ENCODE measurements around the gene FZD7.

FZD7 gene

DNA sequence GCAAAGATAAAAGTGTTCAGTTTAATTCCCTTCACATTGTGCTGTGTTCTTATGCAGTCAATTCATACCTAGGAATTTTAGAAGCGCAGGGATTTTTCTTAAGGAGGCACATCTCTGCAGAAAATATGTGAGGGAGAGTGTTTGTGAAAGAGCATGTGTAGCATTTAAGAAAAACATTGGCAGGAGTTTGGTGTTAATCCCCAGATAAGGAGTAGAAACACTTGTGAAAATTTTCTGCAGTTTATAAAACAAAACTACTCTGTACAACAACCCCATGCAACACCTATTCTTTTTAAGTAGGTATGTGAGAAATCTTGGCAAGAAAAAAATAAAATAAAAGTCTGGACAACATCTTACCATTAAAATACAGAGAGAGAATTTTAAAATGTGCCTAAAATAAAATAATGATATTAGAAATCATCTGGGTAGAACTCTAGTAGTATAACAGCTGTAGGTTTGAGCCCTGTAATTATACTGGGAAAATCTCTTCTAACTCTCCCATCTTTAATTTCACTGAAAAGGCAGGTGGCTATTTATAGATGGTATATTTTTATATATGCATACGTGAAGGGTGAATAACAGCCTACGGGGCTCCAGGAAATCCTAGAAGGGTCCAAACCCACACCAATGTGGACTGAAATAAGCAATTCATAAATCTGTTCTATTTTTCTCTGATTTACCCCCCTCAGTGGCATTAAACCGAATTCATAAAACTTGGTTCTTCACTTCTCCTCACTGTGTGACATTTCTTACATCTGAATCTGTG is 6.6 kb downstream of the FZD7 start:
- ATAC-seq (no peak), DNase-seq (ENCODE audit: low spot score in 2 of 2) (no peak)
- Mint-ChIP-seq H3K4me3 (no peak overlapping the region), H3K9me3 (no peaks in the 10 kb centered on the region), H3K27ac (no peak overlapping the region), H3K4me1 (no peaks in the 10 kb centered on the region), H3K36me3 (no peaks in the 10 kb centered on the region)

DNA sequence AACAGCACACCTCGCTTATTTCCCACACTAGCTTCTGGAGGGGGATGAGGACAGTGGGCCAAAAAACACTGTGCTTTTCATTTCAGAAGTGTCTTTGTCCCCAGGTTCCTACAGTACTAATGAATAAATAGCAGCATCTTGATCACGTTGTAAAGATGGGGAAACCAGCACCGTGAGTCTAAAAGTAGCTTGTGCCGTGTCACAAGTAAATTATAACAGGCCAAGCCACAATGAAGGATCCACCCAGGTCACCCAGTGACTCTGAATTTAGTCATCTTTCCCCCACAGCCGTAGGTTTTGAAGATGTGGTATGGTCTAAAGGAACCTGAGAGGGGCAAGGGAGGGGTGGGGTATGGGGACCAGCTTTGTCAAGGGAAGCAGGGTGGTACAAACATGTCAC is 8.8 kb downstream of the FZD7 start:
- no peak for DNase-seq (ENCODE audit: low spot score in 2 of 2)
- Mint-ChIP-seq H3K4me3 (no peak overlapping the region), H3K9me3 (no peaks in the 10 kb centered on the region), H3K27ac (no peak overlapping the region), H3K36me3 (no peaks in the 10 kb centered on the region), H3K4me1 (no peaks in the 10 kb centered on the region)
- no peak for ATAC-seq

DNA sequence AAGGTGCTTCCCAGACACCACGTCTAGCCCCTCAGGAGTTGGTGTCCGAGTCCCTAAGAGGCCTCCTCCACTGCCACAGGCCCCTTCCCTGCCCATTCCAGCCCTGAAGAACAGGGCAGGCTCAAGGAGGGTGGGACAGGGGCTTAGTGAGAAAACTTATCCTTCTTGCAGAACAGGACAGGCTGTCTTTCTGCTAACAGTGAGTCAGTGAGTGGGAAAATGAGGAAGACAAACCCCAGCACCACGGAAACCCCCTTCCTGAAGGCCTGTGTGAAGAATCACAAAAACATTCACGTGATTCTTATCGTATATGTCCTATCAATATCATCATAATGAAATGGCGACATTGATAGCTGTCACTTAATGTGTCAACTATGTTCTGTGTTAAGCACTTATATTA is 9.8 kb downstream of the FZD7 start:
- H3K4me3 Mint-ChIP-seq: no peak overlapping the region
- no peak overlapping the region for H3K27ac Mint-ChIP-seq
- H3K4me1 Mint-ChIP-seq: no peaks in the 10 kb centered on the region
- DNase-seq (ENCODE audit: low spot score in 2 of 2) (no peak), ATAC-seq (no peak)
- no peaks in the 10 kb centered on the region for H3K36me3 Mint-ChIP-seq
- H3K9me3 Mint-ChIP-seq: no peaks in the 10 kb centered on the region

DNA sequence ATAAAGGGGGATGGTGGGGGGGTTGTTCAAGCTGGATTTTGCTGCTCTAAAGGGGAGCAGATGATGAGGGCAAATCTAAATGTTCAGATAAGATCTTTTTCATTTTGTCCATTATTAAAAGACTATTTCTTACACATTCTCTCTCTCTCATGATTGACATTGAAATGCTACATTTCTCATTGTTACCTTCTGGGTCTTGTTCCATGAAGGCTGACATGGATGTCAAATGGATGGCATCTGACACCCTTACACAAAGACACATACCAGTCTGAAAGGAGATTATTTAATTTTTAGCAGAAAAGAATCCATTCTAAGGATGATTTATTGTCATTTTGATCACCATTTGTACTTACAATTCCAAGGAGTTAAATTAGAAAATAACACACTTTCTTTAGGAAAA is 11.1 kb downstream of the FZD7 start:
- H3K27ac Mint-ChIP-seq: no peak overlapping the region

DNA sequence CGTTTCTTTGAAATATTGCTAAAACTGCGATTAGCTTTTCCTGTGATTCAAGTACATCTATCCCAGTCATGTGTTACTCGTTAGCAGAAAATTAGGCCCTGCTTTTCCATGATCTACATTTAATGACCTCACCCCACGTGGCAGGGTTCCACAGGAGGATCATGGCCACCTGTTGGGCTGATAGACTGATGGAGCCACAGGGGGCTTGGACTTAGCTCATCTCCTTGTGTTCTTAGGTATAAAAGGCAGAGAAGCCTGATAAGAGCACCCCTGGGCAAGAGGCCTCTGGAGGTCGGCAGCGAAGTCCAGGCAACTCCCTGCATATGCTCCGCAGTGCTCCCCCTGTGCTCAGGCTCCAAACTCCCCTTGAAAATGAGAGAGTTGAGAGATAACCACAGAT is 12.9 kb downstream of the FZD7 start:
- no peak for ATAC-seq

More for the DNA sequence above, 11.1 kb downstream of the FZD7 start:
- Mint-ChIP-seq H3K4me1 (no peaks in the 10 kb centered on the region), H3K4me3 (no peak overlapping the region), H3K9me3 (no peaks in the 10 kb centered on the region), H3K36me3 (no peaks in the 10 kb centered on the region)
- DNase-seq (ENCODE audit: low spot score in 2 of 2): no peak
- no peak for ATAC-seq

DNA sequence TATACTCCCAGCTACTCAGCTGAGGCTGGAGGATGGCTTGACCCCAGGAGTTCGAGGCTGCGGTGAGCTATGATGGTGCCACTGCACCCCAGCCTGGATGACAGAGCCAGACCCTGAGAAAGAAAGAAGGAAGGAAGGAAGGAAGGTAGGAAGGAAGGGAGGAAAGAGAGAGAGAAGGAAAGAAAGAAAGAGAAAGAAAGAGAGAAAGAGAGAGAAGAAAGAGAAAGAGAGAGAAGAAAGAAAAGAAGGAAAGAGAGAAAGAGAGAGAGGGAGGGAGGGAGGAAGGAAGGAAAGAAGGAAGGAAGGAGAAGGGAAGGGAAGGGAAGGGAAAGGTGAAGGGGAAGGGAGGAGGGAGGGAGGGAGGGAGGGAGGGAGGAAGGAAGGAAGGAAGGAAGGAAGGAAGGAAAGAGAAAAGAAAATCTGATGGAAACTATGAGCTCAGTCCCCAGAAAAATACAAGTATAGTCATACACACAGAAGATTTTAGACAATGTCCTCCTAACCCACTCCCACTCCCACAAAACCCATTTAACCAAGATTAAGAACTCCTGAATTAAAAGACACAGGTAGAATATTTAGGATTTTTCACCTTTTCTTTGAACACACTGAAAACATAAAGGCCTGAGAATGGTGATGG is 15.6 kb downstream of the FZD7 start:
- H3K4me1 Mint-ChIP-seq: no peaks in the 10 kb centered on the region

More for the DNA sequence above, 12.9 kb downstream of the FZD7 start:
- Mint-ChIP-seq H3K4me3 (no peak overlapping the region), H3K9me3 (no peaks in the 10 kb centered on the region), H3K36me3 (no peaks in the 10 kb centered on the region), H3K27ac (no peak overlapping the region), H3K4me1 (no peaks in the 10 kb centered on the region)
- DNase-seq (ENCODE audit: low spot score in 2 of 2): no peak

DNA sequence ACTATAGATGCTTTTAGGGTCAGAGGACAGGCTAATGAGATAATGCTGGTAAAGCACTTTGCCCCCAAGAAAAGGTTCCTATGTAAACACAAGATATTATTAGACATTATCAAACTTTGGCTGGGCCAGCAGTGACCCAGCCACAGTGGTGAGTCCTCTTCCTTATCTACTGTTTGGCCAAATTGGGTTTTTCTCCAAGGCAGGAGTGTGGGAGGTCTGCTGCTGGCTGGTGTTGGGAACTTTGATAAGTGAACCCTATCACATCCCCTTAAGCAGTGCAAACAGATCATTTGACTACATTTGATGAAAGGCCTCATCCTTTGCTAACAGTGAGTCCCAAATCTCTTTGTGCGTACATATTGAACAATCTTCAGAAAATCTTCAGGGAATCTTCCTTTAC is 16.2 kb downstream of the FZD7 start:
- DNase-seq (ENCODE audit: low spot score in 2 of 2): no peak
- ATAC-seq: no peak
- Mint-ChIP-seq H3K9me3 (no peaks in the 10 kb centered on the region), H3K27ac (no peak overlapping the region), H3K4me1 (no peaks in the 10 kb centered on the region), H3K36me3 (no peaks in the 10 kb centered on the region), H3K4me3 (no peak overlapping the region)

More for the DNA sequence above, 15.6 kb downstream of the FZD7 start:
- H3K4me3 Mint-ChIP-seq: no peak overlapping the region
- H3K27ac Mint-ChIP-seq: no peak overlapping the region
- H3K9me3 Mint-ChIP-seq: no peaks in the 10 kb centered on the region
- H3K36me3 Mint-ChIP-seq: no peaks in the 10 kb centered on the region
- no peak for ATAC-seq
- DNase-seq (ENCODE audit: low spot score in 2 of 2): no peak

DNA sequence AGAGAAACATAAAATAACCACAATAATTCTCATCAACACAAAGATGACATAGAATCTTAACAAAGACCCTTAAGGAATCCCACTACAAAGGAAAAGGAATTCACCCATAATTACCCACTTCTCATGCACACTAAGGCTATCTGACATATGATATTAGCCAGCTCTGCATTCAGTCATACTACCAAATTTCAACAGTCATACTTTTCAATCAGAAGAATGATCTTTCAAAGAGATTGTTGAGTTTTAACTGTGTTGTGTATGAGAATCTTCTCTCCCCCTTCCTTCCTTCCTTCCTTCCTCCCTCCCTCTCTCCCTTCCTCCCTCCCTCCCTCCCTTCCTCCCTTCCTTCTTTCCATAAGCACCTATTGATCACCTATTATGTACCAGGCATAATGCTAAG is 17.0 kb downstream of the FZD7 start:
- Mint-ChIP-seq H3K4me1 (no peaks in the 10 kb centered on the region), H3K27ac (no peak overlapping the region), H3K4me3 (no peak overlapping the region), H3K36me3 (no peaks in the 10 kb centered on the region), H3K9me3 (no peaks in the 10 kb centered on the region)
- no peak for DNase-seq (ENCODE audit: low spot score in 2 of 2)
- ATAC-seq: no peak

DNA sequence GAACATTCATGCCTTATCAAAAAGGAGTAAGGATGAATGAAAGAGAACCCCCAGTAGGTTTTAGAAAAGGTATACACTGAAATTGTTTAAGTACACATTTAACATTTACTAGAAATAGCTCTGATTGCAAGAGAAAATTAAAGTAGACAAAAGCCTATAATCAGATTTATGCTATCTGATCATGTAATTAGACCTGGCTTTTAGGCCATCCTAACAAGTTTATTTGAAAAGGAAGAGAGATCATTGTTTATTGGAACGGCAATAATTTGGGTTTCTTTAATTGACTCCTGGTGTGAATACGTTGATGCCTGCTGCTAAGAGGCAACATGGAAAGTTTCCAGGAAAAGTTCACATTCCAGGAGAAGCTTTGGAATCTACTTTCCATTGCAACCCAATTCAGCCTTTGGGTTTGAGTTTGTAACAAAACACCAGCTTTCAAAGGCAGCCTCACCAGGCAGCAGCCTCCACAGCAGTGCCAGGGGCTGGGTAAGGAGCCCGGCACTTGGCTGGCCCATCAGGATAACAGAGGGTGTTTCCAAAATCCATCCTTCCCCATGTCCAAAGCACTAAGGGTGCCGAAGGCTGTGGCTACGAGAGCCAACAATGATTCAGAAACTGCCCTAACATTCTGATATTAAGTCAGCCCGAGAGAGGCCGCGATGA is 18.0 kb downstream of the FZD7 start:
- no peaks in the 10 kb centered on the region for H3K4me1 Mint-ChIP-seq
- H3K27ac Mint-ChIP-seq: no peak overlapping the region
- DNase-seq (ENCODE audit: low spot score in 2 of 2): no peak
- H3K36me3 Mint-ChIP-seq: no peaks in the 10 kb centered on the region
- ATAC-seq: no peak
- H3K4me3 Mint-ChIP-seq: no peak overlapping the region
- no peaks in the 10 kb centered on the region for H3K9me3 Mint-ChIP-seq

DNA sequence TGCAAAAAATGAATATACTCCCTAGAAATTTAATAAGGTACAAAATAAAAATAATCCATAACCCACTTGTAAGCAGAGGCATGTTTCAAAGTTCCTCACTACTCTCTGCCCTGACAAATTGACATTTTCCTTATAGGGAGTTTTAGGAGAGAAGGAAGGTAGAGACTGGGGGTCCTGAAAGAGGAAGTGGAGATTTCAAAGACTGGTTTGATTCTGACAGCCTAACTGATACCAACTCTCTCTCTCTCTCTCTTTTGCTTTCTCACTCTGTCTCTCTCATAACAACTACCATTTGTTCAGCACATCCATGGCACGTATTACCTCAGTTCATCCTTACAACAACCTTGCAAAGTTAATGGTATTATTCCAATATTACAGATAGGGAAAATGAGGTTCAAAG is 18.6 kb downstream of the FZD7 start:
- no peaks in the 10 kb centered on the region for H3K9me3 Mint-ChIP-seq
- H3K27ac Mint-ChIP-seq: no peak overlapping the region
- DNase-seq (ENCODE audit: low spot score in 2 of 2) (no peak), ATAC-seq (no peak)
- no peaks in the 10 kb centered on the region for H3K4me1 Mint-ChIP-seq
- H3K4me3 Mint-ChIP-seq: no peak overlapping the region
- H3K36me3 Mint-ChIP-seq: no peaks in the 10 kb centered on the region

DNA sequence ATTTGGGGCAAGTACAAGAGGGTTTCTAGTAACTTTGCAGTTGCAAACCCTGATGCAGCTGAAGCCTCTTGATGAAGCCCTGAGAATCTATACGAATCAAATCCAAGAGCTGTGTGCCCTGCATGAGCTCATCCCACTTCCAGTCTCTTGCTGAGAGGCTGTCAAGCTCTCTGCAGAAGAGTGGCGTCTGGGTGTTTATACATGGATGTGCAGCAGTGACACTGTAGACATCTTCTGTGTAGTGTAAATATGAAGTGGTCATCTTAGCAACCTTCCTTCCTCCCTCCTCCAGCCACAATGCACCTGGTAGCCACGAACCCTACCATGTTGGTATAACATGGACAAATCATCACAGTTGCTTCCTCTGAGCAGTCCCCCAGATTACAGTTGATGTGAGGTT is 21.0 kb downstream of the FZD7 start:
- Mint-ChIP-seq H3K4me3 (no peak overlapping the region), H3K4me1 (no peaks in the 10 kb centered on the region), H3K27ac (no peak overlapping the region), H3K9me3 (no peaks in the 10 kb centered on the region), H3K36me3 (no peaks in the 10 kb centered on the region)
- DNase-seq (ENCODE audit: low spot score in 2 of 2): no peak
- ATAC-seq: no peak

DNA sequence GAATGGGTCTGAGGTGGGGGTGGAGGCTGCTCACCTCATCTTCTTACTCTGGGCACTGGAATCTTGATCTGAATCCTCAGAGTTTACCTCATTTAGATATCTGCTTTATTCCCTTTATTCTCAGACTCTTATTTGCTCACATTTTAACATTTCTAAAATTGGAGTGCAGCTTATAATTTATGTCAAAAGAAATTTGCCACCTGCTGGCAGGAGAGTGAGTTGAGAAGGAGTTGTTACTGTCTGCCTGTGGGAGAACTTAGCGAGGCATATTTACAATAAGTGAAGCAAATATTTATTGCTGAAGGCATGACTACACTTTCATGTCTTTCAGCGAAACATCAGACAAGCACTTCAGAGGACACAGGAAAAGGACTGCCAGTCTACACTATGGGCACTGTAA is 23.0 kb downstream of the FZD7 start:
- no peak for ATAC-seq
- no peaks in the 10 kb centered on the region for H3K36me3 Mint-ChIP-seq
- H3K27ac Mint-ChIP-seq: no peak overlapping the region
- DNase-seq (ENCODE audit: low spot score in 2 of 2): no peak
- H3K4me1 Mint-ChIP-seq: no peaks in the 10 kb centered on the region
- H3K4me3 Mint-ChIP-seq: no peak overlapping the region
- H3K9me3 Mint-ChIP-seq: no peaks in the 10 kb centered on the region

DNA sequence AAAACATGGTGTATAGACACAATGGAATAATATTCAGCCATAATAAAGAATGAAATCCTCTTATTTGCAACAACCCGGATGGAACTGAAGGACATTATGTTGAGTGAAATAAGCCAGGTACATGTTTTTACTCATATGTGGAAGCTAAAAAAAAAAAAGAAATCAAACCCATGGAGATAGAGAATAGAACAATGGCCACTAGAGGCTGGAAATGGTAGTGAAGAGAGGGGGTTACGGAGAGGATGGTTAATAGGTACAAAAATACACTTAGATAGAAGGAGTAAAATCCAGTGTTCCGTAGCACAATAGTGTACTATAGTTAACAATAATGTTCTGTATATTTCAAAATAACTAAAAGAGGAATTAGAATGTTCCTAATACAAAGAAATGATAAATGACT is 26.6 kb downstream of the FZD7 start:
- H3K36me3 Mint-ChIP-seq: no peaks in the 10 kb centered on the region

DNA sequence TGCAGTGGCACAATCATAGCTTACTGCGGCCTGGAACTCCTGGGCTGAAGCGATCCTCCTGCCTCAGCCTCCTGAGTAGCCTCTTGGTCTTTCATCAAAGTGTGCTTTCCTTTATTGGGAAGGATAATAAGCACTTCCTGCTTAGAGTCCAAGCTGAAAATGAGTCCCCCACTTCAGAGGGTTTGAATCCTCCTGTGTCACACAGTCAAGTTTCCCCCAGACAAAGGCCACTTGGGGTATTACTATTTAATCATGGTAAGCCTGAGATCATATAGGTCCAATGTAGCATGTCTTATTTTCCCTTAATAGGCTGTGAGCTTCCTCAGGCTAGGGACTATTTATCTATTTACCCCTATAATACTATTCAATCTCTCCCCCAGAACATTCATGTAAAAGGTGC is 28.0 kb downstream of the FZD7 start:
- ATAC-seq: no peak
- Mint-ChIP-seq H3K4me3 (no peak overlapping the region), H3K27ac (no peak overlapping the region), H3K36me3 (no peaks in the 10 kb centered on the region), H3K9me3 (no peaks in the 10 kb centered on the region), H3K4me1 (no peaks in the 10 kb centered on the region)
- no peak for DNase-seq (ENCODE audit: low spot score in 2 of 2)

More for the DNA sequence above, 26.6 kb downstream of the FZD7 start:
- no peak overlapping the region for H3K4me3 Mint-ChIP-seq
- no peak overlapping the region for H3K27ac Mint-ChIP-seq
- no peak for DNase-seq (ENCODE audit: low spot score in 2 of 2)
- H3K9me3 Mint-ChIP-seq: no peaks in the 10 kb centered on the region
- no peak for ATAC-seq
- no peaks in the 10 kb centered on the region for H3K4me1 Mint-ChIP-seq

DNA sequence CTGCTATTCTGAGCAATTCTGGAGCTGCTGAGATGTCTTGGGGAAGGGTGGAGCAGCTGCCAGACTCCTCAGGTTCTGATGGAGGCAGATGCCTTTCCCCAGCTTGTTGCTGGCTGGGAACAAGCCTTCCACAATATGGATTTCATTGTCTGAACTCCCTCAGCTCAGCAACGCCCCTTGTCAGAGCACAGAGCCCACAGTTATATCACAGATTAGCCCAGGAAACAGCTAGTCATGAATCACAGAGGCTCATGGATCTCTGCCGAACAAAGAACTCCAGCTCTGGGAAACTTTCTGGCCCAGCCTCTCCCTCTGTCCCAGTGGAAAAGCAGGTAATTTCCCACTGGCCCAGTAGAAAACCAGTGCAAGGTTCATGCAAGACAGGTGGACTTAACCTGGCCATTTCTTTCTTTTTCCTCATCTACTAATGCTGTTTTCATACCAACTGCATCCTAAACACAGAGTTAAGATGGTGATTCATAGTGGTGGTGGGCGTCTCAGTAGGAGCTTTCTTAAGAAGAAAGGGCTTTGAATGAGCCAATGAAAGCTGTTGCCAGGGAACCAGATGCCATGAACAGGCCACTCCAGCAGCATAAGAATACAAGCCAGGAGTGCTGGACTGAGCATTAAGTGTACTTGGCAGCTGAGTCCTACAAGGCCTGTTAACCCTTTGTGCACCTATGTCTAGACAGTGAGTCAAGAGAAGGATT is 30.7 kb downstream of the FZD7 start:
- Mint-ChIP-seq H3K36me3 (no peaks in the 10 kb centered on the region), H3K9me3 (no peaks in the 10 kb centered on the region), H3K27ac (no peak overlapping the region), H3K4me1 (no peaks in the 10 kb centered on the region), H3K4me3 (no peak overlapping the region)
- ATAC-seq: peak; percentile 55
- DNase-seq (ENCODE audit: low spot score in 2 of 2): no peak

Measured in stimulated activated effector memory CD8-positive, alpha-beta T cell treated with anti-CD3 and anti-CD28 coated beads, Interleukin-12 subunit alpha, Interleukin-12 subunit beta, amount 100 ng/mL, for 72 hours (primary cell).